ENCODE results near the gene ASB16. TPM values are rescaled to one million over a fixed set of nuclear protein-coding genes. Genes with fewer than 3 reads are reported as not detected.
"Not testable (repeated sequence)": the region's sequence is repeated elsewhere in the genome, so short reads cannot be mapped to it uniquely, and the experiment has no call there.

Gene ASB16
- polyA plus RNA-seq, 4 donors: 0.15 to 2.5 TPM; not detected in 2

GRCh38 chr17:44130693-44131349 lies 39.7 kb upstream of the ASB16 start:
- Histone ChIP-seq H3K9me3 (ENCODE audit: control insufficient read depth in 2 of 2, insufficient read depth in 1 of 2, low read depth in 1 of 2, low read length in 1 of 2) (no peaks in the 10 kb centered on the region), H3K27me3 (ENCODE audit: control insufficient read depth in 3 of 3, insufficient read depth in 3 of 3, low read length in 3 of 3) (no peaks in the 10 kb centered on the region), H3K4me1 (ENCODE audit: control insufficient read depth in 3 of 3, insufficient read depth in 2 of 3, low read depth in 1 of 3, low read length in 2 of 3) (peaks cover 0 to 9% (median 0%) of the 10 kb centered on the region in 3 donors), H3K36me3 (ENCODE audit: control insufficient read depth in 3 of 3, insufficient read depth in 2 of 3, low read depth in 1 of 3, low read length in 3 of 3) (no peaks in the 10 kb centered on the region), H3K4me3 (ENCODE audit: low read depth in 1 of 3, low read length in 3 of 3) (no peak overlapping the region), H3K27ac (ENCODE audit: low read depth in 1 of 3, low read length in 2 of 3) (peak overlapping the region in 1 of 3 donors; percentile 3)
- FAIRE-seq (no peak), DNase-seq (peak; percentile 55 to 63)
- 36 to 63% (median 50%) methylated on average over 5 of the region's 5 CpGs for WGBS, 3 donors

DNA sequence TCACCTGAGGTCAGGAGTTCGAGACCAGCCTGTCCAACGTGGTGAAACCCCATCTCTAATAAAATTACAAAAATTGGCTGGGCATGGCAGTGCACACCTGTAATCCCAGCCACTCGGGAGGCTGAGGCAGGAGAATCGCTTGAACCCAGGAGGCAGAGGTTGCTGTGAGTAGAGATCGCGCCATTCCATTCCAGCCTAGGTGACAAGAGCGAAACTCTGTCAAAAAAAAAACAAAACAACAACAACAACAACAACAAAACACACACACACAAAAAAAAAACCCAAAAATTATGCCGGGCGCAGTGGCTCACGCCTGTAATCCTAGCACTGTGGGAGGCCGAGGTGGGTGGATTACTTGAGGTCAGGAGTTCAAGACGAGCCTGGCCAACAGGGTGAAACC lies 39.1 kb upstream of the ASB16 start:
- not testable (repeated sequence) for H3K27me3 ChIP-seq (ENCODE audit: control insufficient read depth in 3 of 3, insufficient read depth in 3 of 3, low read length in 3 of 3); H3K4me1 ChIP-seq (ENCODE audit: control insufficient read depth in 3 of 3, insufficient read depth in 2 of 3, low read depth in 1 of 3, low read length in 2 of 3); H3K9me3 ChIP-seq (ENCODE audit: control insufficient read depth in 2 of 2, insufficient read depth in 1 of 2, low read depth in 1 of 2, low read length in 1 of 2); H3K27ac ChIP-seq (ENCODE audit: low read depth in 1 of 3, low read length in 2 of 3); FAIRE-seq; DNase-seq; H3K4me3 ChIP-seq (ENCODE audit: low read depth in 1 of 3, low read length in 3 of 3); H3K36me3 ChIP-seq (ENCODE audit: control insufficient read depth in 3 of 3, insufficient read depth in 2 of 3, low read depth in 1 of 3, low read length in 3 of 3)
- WGBS, 3 donors: 85 to 91% (median 88%) methylated on average over 11 to 12 of the region's 12 CpGs

- no peak for FAIRE-seq
- H3K9me3 ChIP-seq (ENCODE audit: control insufficient read depth in 2 of 2, insufficient read depth in 1 of 2, low read depth in 1 of 2, low read length in 1 of 2): no peaks in the 10 kb centered on the region
- no peak overlapping the region for H3K27ac ChIP-seq (ENCODE audit: low read depth in 1 of 3, low read length in 2 of 3)
Observed at GRCh38 chr17:44132275-44132821, 38.2 kb upstream of the ASB16 start.

DNA sequence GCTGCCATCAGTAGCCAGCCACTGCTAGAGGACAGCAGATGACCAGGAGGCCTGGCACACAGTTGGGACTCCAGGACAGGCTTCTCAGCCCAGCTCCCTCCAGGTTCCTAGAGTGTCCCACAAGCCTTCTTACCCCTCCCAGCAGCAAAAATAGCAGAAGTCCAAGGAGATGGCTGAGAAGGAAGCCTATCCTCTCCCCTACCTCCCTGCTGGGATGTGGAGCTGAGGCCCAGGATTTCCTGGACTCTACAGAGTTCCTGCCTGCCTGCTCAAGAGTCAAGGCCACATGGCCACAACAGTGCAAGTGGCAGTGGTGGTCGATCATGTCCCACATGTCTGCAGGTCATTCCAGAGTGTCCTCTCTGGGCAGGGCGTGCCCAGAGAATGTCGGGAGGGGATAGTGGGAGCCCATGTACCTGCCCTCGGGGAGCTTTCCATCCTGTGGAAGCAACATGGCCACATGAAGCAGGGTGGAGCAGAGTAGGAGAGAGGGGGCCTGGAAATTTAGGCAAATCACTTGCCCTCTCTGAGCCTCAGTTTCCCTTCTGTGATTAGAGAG lies 36.5 kb upstream of the ASB16 start:
- Histone ChIP-seq H3K36me3 (ENCODE audit: control insufficient read depth in 3 of 3, insufficient read depth in 2 of 3, low read depth in 1 of 3, low read length in 3 of 3) (no peaks in the 10 kb centered on the region), H3K27me3 (ENCODE audit: control insufficient read depth in 3 of 3, insufficient read depth in 3 of 3, low read length in 3 of 3) (no peaks in the 10 kb centered on the region), H3K4me3 (ENCODE audit: low read depth in 1 of 3, low read length in 3 of 3) (no peak overlapping the region), H3K27ac (ENCODE audit: low read depth in 1 of 3, low read length in 2 of 3) (no peak overlapping the region), H3K4me1 (ENCODE audit: control insufficient read depth in 3 of 3, insufficient read depth in 2 of 3, low read depth in 1 of 3, low read length in 2 of 3) (peaks cover 0 to 19% (median 0%) of the 10 kb centered on the region in 3 donors), H3K9me3 (ENCODE audit: control insufficient read depth in 2 of 2, insufficient read depth in 1 of 2, low read depth in 1 of 2, low read length in 1 of 2) (no peaks in the 10 kb centered on the region)
- no peak for DNase-seq
- 77 to 81% (median 78%) methylated on average over 4 of the region's 4 CpGs for WGBS, 3 donors
- FAIRE-seq: no peak

More at GRCh38 chr17:44132275-44132821, 38.2 kb upstream of the ASB16 start:
- no peaks in the 10 kb centered on the region for H3K27me3 ChIP-seq (ENCODE audit: control insufficient read depth in 3 of 3, insufficient read depth in 3 of 3, low read length in 3 of 3)
- H3K4me1 ChIP-seq (ENCODE audit: control insufficient read depth in 3 of 3, insufficient read depth in 2 of 3, low read depth in 1 of 3, low read length in 2 of 3): peaks cover 0 to 9% (median 0%) of the 10 kb centered on the region in 3 donors
- no peak overlapping the region for H3K4me3 ChIP-seq (ENCODE audit: low read depth in 1 of 3, low read length in 3 of 3)
- no peaks in the 10 kb centered on the region for H3K36me3 ChIP-seq (ENCODE audit: control insufficient read depth in 3 of 3, insufficient read depth in 2 of 3, low read depth in 1 of 3, low read length in 3 of 3)
- DNase-seq: no peak

- FAIRE-seq (no peak), DNase-seq (no peak)
- H3K4me3 ChIP-seq (ENCODE audit: low read depth in 1 of 3, low read length in 3 of 3): no peak overlapping the region
Observed at GRCh38 chr17:44134752-44135568, 35.5 kb upstream of the ASB16 start.

GRCh38 chr17:44137891-44138709 lies 32.4 kb upstream of the ASB16 start:
- Histone ChIP-seq H3K27me3 (ENCODE audit: control insufficient read depth in 3 of 3, insufficient read depth in 3 of 3, low read length in 3 of 3) (no peaks in the 10 kb centered on the region), H3K27ac (ENCODE audit: low read depth in 1 of 3, low read length in 2 of 3) (peak overlapping the region in 2 of 3 donors; percentile 12 to 71), H3K4me1 (ENCODE audit: control insufficient read depth in 3 of 3, insufficient read depth in 2 of 3, low read depth in 1 of 3, low read length in 2 of 3) (peaks cover 0 to 11% (median 0%) of the 10 kb centered on the region in 3 donors), H3K9me3 (ENCODE audit: control insufficient read depth in 2 of 2, insufficient read depth in 1 of 2, low read depth in 1 of 2, low read length in 1 of 2) (no peaks in the 10 kb centered on the region), H3K36me3 (ENCODE audit: control insufficient read depth in 3 of 3, insufficient read depth in 2 of 3, low read depth in 1 of 3, low read length in 3 of 3) (no peaks in the 10 kb centered on the region), H3K4me3 (ENCODE audit: low read depth in 1 of 3, low read length in 3 of 3) (no peak overlapping the region)
- WGBS, 3 donors: 3 to 9% (median 5%) methylated on average over 20 of the region's 20 CpGs
- no peak for FAIRE-seq
- DNase-seq: peak; percentile 64 to 93

More at GRCh38 chr17:44134752-44135568, 35.5 kb upstream of the ASB16 start:
- H3K27ac ChIP-seq (ENCODE audit: low read depth in 1 of 3, low read length in 2 of 3): no peak overlapping the region
- H3K27me3 ChIP-seq (ENCODE audit: control insufficient read depth in 3 of 3, insufficient read depth in 3 of 3, low read length in 3 of 3): no peaks in the 10 kb centered on the region
- H3K36me3 ChIP-seq (ENCODE audit: control insufficient read depth in 3 of 3, insufficient read depth in 2 of 3, low read depth in 1 of 3, low read length in 3 of 3): no peaks in the 10 kb centered on the region
- H3K4me1 ChIP-seq (ENCODE audit: control insufficient read depth in 3 of 3, insufficient read depth in 2 of 3, low read depth in 1 of 3, low read length in 2 of 3): peaks cover 0 to 19% (median 0%) of the 10 kb centered on the region in 3 donors
- H3K9me3 ChIP-seq (ENCODE audit: control insufficient read depth in 2 of 2, insufficient read depth in 1 of 2, low read depth in 1 of 2, low read length in 1 of 2): no peaks in the 10 kb centered on the region
- WGBS, 3 donors: 89 to 97% (median 95%) methylated on average over 8 to 9 of the region's 9 CpGs

DNA sequence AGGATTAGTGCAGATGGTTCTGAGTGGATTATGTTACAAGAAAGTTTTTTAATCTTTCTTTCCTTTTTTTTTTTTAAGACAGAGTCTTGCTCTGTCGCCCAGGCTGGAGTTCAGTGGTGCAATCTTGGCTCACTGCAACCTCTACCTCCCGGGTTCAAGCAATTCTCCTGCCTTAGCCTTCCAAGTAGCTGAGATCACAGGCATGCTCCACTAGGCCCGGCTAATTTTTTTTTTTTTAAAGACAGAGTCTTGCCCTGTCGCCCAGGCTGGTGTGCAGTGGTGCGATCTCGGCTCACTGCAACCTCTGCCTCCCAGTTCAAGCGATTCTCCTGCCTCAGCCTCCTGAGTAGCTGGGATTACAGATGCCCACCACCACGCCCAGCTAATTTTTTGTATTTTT lies 26.6 kb upstream of the ASB16 start:
- not testable (repeated sequence) for H3K4me3 ChIP-seq (ENCODE audit: low read depth in 1 of 3, low read length in 3 of 3); H3K27me3 ChIP-seq (ENCODE audit: control insufficient read depth in 3 of 3, insufficient read depth in 3 of 3, low read length in 3 of 3); H3K9me3 ChIP-seq (ENCODE audit: control insufficient read depth in 2 of 2, insufficient read depth in 1 of 2, low read depth in 1 of 2, low read length in 1 of 2); H3K27ac ChIP-seq (ENCODE audit: low read depth in 1 of 3, low read length in 2 of 3); DNase-seq; H3K4me1 ChIP-seq (ENCODE audit: control insufficient read depth in 3 of 3, insufficient read depth in 2 of 3, low read depth in 1 of 3, low read length in 2 of 3); FAIRE-seq
- 91 to 93% (median 93%) methylated on average over 8 of the region's 8 CpGs for WGBS, 3 donors
- peaks cover 0 to 15% (median 0%) of the 10 kb centered on the region in 3 donors for H3K36me3 ChIP-seq (ENCODE audit: control insufficient read depth in 3 of 3, insufficient read depth in 2 of 3, low read depth in 1 of 3, low read length in 3 of 3)
